Measurements from ENCODE around the gene IGSF3.
"Not testable (repeated sequence)": the region's sequence is repeated elsewhere in the genome, so short reads cannot be mapped to it uniquely, and the experiment has no call there.

IGSF3 gene

GRCh38 chr1:116608841-116609240 is 58.7 kb downstream of the IGSF3 start:
- not testable (repeated sequence) for DNase-seq (ENCODE audit: extremely low read depth, low read depth)

- DNase-seq (ENCODE audit: extremely low read depth, low read depth), result not testable (repeated sequence)
These were observed 59.4 kb downstream of the IGSF3 start for GRCh38 chr1:116608151-116608550.

GRCh38 chr1:116607463-116607862 is 60.1 kb downstream of the IGSF3 start:
- DNase-seq (ENCODE audit: extremely low read depth, low read depth), result not testable (repeated sequence)

GRCh38 chr1:116606067-116606466 is 61.5 kb downstream of the IGSF3 start:
- not testable (repeated sequence) for DNase-seq (ENCODE audit: extremely low read depth, low read depth)

GRCh38 chr1:116605315-116605714 is 62.2 kb downstream of the IGSF3 start:
- TF ChIP-seq CTCF (IDR thresholded peaks at IDR 0.05; ENCODE audit: low read depth, low read length), result no peak
- no peak for DNase-seq (ENCODE audit: extremely low read depth, low read depth)

DNA sequence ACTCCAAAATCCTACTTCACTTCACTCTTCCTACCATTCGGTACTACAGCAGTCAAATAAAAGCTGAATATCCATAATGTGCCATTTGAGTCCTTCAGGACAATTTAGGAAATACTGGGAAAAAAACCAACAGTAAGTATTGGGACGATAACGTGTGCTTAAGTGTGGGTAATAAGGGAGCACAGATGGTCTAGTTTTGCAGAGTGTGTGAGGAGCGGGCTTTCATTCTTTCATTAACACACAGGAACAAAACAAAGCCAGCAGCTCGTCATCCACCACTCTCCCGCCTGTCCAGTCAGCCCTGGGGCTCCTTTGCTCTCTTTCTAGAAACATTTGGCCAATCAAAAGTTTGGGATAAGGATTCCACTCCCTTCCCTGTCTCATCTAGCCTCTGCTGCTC is 63.1 kb downstream of the IGSF3 start:
- DNase-seq (ENCODE audit: extremely low read depth, low read depth), result not testable (repeated sequence)

DNA sequence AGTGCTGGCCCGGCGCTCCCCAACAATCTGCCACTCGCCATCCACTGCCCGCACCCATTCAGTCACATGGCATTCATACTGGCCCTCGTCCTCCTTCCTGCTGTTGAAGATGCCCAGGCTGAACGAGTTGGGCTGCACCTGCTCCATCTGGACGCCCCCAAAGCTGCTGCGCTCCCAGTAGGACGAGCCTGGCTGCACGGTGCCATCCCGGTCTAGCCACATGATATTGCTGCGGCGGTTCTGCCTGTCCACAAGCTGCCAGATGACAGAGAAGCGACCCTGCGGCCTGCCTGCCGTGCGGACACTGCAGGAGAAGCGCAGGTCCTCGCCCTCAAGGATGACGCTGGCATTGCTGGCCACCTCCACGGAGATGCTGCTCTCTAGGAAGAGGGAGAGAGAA is 63.9 kb downstream of the IGSF3 start:
- not testable (repeated sequence) for DNase-seq (ENCODE audit: extremely low read depth, low read depth)

DNA sequence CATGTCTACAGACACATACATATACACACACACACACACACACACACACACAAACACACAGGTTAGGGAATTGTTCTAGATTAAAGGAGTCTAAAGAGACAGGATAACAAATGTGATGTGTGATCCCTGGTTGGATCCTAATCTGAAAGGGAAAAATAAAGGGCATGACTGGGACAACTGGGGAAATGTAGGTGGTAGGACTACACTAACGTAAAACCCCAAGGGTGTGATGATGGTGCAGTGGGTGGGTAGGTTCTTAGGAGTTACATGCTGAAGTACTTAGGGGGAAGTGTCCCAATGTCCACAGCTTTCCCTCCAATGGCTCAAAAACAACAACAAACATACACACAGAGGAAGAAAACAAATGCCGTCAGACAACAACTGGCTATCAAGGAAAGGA is 68.2 kb downstream of the IGSF3 start:
- DNase-seq (ENCODE audit: extremely low read depth, low read depth), result not testable (repeated sequence)

DNA sequence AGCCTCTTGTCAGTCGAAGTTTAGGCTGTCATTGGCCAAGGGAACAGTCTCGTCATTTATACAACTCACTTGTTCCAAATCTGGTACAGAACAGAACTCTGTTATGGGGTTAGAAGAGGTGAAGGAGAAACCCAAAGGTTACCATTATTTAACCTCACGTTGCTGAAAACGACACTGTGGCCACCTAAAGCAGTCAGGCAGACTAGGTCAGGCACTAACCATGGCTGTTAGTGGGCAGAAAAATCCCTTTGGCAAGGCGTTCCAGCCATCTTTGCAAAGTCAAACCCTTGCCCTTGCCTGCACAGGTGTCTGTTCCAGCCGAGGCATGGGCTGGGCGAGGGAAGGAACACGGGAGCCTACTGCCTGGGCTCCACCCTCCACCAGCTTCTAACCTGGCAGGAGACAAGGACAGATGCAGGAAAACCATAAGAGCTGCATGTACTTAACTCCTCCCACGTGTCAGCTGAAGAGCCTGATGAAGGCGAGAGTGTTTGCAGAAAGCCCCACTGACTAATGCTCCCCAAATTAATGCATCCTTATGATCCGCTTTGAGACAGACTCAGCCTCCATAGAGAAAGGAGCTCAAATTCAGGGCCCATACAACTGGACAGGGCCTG is 69.0 kb downstream of the IGSF3 start:
- DNase-seq (ENCODE audit: extremely low read depth, low read depth), result not testable (repeated sequence)

GRCh38 chr1:116597388-116597787 is 70.1 kb downstream of the IGSF3 start:
- not testable (repeated sequence) for DNase-seq (ENCODE audit: extremely low read depth, low read depth)

DNA sequence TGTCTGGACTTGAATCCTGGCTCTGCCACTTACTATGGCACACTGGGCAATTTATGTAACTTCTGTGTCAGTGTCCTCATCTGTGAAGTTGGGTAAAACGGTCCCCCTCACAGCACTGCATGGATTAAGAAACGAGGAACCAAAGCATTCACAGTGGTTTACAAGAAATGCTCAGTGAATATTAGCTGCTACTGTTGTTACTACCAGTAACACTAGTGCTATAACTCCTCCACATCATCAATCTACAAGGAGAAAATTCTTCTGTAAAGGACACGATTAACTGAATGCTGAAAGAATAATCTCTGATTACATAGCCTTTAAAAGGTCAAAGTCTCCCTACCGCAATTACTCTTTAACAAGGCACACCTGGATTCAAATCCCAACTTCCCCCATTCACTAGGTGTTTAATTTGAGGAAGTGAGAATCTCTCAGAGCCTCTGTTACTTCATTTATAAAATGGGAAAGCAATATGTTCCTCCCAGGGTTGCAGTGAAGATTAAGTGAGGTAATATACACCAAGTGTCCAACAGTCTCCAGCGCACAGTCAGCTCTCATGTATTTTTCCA is 70.7 kb downstream of the IGSF3 start:
- not testable (repeated sequence) for DNase-seq (ENCODE audit: extremely low read depth, low read depth)

- DNase-seq (ENCODE audit: extremely low read depth, low read depth), result not testable (repeated sequence)
- peak; percentile 45 for TF ChIP-seq CTCF (IDR thresholded peaks at IDR 0.05; ENCODE audit: low read depth, low read length)
These were observed 71.4 kb downstream of the IGSF3 start for GRCh38 chr1:116595946-116596741.

- peak; percentile 17 for TF ChIP-seq CTCF (IDR thresholded peaks at IDR 0.05; ENCODE audit: low read depth, low read length)
- not testable (repeated sequence) for DNase-seq (ENCODE audit: extremely low read depth, low read depth)
These were observed 72.3 kb downstream of the IGSF3 start for GRCh38 chr1:116595065-116595840.

GRCh38 chr1:116593977-116594376 is 73.6 kb downstream of the IGSF3 start:
- DNase-seq (ENCODE audit: extremely low read depth, low read depth), result not testable (repeated sequence)

DNA sequence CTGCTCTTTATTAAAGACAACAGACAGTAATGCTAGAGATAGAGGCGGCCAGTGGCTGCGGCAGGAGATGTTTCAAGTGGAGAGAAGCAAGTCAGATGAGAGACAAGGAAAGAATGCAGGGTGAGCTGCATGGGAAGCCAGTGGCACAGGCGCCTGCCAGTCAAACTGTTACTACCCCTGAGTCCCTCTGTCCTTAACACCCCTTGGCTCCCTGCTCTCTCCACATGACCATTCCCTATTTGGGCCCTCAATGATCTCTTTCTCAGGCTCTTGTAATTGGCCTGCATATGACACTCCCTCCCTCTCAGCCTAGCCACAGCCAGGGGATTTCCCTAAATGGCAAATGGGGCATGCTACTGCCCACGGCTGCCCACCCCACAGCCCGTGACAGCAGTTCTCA is 74.1 kb downstream of the IGSF3 start:
- not testable (repeated sequence) for DNase-seq (ENCODE audit: extremely low read depth, low read depth)

- DNase-seq (ENCODE audit: extremely low read depth, low read depth), result not testable (repeated sequence)
These were observed 75.5 kb downstream of the IGSF3 start for GRCh38 chr1:116591951-116592605.

All from AG09319 (cell line).